Stimulated activated CD4-positive, alpha-beta T cell treated with anti-CD3 and anti-CD28 coated beads, TNF-alpha, amount 100 ng/mL, for 24 hours (primary cell): Measurements from ENCODE around the gene RAI2.

Source experiments
- DNase-seq, 3 experiments: peaks; one replicate each; pipeline ENCODE4 v3.0.0-alpha.2; 2020; ENCODE audit warnings: low read depth in 3 of 3

The RAI2 gene

DNA sequence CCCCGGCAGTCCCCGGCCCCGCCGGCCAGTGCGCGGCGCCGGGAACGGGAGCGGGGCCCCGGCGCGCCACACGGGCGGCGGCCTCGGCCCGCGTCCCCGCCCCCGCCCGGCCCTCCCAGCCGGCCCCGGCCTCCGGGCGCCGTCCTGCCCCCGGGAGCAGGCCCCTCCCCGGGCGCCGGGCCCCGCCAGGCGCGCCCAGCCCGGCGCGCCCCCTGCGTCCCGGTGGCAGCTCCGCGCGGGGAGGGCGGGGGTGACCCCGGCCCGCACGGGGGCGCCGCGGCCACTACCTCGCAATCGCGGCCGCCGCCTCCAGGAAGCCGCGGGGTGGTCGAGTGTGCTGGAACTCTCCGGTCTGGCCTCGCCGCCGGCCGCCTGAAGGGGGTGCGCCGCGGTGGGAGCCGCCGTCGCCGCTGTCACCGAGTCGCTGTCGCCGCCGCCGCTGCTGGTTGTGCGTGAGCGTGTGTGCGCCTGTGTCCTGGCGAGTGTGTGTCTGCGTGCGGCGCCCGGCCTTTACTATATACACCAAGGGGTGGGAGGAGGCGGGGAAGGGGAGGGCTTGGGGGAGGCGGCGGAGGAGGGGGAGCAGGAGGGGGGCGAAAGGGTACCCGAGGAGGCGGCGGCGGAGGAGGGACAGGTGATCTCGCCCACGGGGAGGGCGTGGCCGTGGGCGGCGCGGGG, at the start of gene RAI2:
Gene RAI2 (minus strand): TSS at position 488 of the 678 bp plus-strand sequence. CDS start 59,288 bp downstream, outside the sequence.
- DNase-seq = no peak

DNA sequence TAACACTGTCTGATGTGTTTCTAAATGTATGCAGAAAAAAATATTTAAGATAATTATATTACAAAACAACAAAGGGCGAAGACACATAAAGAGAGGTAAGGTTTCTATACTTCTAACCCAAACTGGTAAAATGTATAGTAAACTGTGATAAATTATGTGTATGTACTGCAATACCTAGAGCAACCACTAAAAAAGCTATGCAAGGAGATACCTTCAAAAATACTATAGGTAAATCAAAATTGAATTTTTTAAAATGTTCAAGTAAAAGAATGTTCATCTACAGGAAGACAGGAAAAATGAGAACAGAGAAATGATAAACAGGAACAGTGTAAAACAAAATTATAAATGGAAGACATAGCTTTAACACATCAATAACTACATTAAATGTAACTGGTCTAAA, 27.3 kb upstream of the RAI2 start:
- no peak for DNase-seq

DNA sequence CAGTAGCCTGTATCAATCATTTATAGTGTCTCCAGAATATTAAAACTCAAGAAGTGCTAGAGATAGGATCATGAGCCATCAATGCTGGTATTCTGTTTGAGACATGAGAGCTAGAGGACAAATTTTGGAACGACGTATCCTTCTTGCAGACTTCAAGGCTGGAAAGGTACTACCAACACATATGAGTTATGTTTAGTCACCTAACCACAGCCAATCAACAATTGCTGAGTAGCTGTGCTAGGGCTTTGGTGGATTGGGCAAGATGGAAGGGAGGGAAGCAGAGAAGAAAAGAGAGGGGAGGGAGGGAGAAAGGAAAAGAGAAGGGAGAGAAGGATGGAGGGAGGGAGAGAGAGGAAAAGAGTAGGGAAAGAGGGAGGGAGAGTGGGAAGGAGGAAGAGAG, 21.6 kb upstream of the RAI2 start:
- DNase-seq = no peak

DNA sequence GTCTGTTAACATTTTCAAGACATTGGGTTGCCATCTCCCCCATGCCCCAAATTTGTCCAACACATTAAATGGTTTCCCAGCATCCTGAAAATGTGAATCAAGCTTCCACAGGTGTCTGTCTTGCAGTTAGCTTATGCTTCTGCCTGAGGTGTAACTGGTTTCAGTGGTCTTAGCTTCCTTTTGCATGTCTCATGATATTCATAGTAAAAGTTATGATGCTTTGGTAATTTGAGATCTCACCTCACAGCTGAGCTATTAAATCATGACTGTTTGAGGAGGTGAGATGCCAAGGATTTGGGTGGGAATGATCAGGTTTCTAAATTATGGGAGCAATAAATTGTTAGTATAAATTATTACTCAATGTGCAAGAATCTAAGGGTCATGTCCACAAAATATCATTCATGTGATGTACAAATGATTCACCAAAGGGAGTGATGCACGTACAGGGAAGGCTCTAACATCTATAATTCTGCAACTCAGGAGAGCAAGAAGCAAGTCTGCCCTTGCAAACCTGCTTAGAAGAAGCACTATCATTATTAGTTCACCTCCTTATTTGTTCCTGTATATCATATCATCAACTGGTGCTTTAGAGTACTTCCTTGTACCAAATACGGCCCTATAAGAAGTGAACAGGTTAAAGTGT, 17.1 kb upstream of the RAI2 start:
- DNase-seq = no peak

DNA sequence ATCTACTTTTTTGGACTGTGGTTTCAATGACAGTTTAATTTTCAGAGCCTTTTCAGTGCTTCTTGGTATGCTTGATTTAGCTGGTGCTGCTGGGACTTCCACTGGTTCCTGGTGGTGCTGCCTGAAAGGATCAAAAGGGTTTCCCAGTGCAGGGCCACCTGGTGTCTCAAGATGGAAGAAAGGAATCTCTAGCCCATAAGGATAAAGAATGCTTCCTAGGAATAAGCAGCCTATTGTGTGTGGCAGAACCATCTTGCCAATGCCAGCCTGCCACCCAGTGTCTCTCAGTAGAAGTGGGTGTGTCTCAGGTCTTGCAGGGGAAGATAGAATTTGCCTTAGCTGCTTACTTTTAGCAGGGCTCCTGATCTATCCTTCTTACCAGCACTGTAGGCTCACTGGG, 15.0 kb upstream of the RAI2 start:
- no peak for DNase-seq

DNA sequence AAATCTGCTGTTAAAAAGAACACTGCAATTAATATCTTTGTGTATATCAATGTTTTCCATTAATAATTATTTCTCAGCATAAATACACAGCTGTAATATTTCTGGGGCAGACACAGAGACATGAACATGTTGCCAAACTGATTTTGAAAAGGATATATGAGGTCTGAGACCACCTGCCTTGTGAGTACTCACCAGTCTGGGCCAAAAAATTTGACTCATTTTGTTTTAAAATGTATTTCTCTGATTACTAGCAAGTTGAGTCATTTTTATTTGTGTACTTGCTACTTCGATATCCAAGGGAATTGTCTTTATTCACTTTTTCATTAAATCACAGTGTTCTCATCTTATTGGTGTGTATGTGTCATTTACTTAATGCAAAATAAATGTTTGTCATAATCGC, 8.5 kb upstream of the RAI2 start:
- no peak for DNase-seq

DNA sequence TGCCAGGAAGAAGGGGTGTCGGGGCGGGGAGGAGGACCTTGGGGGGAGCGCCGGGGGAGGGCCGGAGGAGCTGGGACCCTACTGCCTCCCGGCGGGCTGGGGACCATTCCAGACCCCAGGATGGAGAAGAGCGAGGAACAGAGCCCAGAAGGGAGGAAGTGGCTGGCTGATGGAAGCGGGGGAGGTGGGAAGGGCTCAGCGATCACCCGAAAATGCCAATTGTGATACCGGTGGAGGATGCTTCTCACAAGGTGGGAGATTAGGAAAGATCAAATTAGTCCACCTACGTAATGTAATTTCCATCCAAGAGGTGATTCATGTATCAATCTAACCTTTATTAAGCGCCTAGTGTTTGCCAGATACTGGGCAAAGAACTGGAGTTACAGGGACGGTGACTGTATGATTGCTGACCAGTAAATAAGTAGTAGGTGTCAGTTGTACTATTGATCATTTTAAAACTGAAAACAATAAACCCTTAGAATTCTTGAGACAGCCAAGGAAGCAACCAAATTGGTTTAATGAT, 452 bp upstream of the RAI2 start:
- DNase-seq = no peak

DNA sequence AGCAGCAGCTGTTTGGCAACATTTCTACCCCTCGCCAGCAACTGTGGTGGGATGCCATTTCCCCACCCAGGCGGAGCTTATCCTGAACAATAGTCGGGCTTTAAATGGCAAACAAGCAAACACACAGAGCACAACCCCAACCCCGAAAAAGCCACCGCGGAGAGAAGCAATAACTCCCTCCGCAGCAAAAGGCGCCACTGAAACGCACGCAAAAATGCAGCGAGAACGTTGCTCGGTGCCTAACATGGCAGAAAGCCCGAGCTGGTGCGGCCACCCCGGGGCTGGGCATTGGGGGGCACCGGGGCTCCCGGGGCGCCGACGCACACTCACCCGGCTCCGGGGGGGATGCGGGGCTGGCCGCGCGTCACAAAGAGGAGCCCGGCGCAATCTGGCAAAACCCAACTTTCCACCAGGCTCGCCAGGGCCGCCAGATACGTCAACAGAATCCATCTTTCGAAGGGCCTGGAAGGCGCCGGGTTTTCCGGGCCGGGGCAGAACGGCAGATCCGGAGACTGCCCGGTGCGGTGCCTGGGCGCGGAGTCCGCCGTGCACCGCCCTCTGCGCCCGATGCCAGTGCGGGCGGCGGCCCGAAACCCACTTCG, 818 bp downstream of the RAI2 start:
- DNase-seq = no peak

DNA sequence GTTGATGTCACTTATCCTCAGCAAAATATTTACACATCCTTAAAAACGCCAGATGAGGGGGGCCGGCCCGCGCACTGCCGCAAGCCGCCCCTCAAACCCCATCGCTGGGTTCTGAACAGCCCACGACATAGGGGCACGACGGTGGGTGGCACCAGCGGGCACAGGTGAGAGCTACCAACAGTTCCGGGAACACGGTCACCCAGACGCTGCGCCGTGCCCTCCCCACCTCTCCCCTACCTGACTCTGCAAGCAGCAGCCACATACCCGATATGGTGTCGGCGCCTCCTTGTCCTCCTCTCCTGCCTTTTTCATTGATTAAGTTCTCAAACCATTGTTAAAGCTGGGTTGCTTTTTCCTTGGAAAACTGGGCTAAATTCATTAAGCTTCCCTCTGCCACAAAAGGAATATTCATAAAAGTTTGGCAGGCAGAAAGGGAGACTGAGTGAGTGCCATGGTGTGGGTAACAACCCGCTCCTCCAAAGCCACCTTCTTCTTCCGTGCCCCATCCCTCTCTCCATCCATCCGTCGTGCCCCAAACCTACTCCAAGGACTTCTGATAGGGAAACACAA, 1.4 kb downstream of the RAI2 start:
- DNase-seq = no peak

DNA sequence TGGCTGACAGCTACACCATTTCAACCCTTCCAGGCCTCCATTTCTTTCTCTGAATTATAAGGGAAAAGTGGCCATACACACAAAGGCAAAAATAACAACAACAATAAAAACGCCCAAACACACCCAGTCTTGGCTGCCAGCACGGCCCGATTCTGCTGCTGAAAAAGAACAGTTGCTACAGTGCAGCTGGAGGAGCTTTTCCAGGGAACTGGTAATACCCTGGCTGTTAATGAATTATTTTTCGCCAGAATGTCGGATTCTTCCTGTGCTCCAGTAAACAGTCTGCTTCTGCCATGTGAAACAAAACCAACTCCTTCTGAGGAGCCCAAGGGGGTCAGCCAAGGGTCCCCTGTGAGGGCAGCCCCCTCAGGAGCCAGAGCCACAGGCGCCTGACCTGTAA, 6.6 kb downstream of the RAI2 start:
- DNase-seq = no peak

DNA sequence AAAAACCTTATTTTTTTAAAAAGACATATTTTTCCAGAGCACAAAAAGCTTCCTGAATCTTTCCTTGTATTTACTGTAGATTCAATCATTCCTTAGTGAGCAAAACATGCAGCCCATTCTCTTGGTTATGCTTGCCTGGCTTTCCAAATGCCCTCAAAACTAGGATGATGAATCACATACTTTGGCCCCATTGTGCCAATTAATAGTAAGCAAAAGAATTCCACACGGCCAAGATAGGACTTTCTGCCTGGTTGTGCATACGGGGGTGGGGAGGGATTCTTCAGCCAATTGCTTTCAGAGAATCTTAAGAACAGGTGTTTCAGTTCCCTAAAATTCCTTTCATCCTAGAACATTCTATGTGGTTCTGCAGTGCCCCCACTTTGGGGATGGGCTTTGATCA, 7.0 kb downstream of the RAI2 start:
- no peak for DNase-seq

DNA sequence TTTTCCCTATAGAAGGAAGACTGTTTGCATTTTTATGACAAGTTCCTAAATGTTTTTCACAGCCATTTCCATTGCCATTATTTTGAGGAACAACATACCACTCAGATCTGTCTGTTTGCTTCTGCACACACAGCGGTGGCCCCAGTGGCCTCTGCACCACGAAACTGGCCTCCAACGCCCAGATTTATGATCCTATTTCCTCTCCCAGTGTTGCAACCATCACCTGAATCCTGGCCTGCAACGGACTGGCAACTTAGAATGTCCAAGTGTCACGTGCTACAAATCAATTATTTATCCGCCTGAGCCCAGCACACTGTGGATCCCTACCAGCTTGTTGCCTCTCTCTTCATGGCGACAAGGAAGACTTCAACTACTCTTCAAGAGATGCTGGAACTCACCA, 9.2 kb downstream of the RAI2 start:
- no peak for DNase-seq

DNA sequence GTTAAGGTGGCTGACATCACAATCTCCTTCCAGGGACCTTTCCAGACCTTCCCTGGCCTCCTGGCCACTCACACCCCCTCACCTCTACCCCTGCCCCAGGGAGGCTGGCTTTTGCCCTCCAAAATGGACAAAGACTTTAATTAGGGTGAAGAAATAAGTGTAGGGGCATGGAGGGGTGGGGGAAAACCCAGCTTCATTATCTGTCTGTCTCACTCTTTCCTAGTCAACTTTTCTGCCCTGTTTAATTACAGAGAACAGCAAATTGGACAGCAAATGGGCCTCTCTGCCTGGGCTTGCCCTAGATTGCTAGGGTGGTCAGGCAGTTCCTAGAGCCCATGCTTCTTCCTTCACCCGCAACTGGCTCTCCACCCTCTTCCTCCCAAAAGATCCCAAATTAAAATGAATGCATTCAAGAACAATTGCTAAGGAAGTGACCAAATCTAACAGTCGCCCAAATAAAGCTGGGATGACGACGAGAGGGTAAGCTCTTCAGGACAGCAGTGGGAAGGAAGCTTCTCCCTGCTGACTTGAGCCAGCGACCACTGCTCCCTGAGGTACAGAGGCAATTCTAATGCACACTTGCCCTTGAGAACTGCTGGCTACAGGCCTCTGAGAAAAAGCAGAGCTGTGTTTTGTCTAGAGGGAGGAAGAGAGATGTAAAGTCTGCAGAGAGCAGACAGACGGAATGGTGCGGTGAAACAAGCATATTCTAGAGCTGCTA, 12.4 kb downstream of the RAI2 start:
- no peak for DNase-seq

DNA sequence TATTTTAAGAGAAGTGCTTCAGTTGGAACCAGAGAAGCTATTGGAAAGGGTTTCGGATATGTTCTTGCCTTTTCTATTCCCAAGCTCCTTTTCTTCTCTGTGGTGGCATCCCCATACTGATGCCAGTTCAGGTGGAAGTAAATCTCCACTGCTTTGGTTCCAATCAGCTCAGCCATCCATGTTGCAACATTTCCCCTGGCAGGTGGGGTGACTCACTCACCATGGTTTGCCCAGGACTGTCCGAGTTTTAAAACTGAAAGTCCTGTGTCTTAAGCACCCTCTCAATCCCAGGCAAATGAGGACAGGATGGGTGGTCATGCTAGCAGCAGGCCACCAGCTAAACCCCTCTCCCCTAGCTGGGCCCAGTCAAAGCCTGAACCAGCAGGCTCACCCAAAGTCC, 15.1 kb downstream of the RAI2 start:
- DNase-seq = no peak

DNA sequence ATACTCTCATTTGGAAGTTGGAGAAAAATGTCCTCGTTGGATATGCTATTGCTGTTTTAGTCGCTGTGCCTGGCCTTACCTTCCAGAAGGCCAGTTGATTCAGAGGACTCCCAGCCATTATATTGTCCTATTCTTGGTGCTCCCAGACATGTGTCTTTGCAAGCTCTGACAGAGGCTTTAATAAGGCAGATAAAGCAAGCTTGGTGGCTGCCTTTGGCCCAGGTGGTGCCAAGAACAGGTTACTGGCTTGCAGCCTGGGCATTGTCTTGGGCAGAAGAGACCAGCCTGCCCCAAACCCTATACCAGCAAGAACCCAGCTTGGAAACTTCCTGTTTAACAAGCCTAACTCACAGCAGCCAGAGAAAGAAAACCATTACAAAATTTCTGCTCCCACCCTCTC, 16.9 kb downstream of the RAI2 start:
- DNase-seq = no peak

DNA sequence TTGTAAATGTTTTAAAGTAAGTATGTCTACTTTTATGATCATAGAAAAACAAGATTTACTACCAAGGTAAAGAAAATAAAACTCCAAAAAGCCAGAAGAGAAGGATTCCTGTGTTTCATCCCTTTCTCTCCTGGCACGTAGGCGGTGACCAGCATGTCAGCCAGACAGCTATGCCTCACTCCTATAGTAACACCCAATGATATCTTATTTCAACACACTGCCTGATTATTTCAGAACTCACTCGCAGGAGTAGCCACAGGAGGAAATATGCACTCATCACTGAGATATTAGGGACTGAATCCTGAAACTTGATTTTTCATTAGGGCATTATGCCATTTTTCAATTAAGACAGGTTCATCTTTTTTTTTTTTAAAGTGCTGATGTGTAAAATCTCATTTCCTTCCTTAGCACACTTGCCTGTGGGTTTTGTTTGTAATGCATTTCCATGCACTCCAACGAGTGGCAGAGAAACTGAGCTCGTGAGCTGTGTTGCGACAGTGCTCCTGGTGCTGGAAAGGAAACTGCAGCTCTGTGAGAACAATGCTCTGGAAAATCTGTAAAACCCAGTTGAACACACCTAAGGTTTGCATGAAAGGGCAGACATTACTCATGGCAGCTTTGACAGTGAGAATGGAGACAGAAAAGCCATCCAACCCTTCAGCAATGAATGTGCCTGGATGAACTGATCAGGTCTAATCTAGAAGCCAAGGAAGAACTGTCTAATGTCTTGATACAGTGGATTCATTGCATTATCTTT, 18.2 kb downstream of the RAI2 start:
- DNase-seq = no peak

DNA sequence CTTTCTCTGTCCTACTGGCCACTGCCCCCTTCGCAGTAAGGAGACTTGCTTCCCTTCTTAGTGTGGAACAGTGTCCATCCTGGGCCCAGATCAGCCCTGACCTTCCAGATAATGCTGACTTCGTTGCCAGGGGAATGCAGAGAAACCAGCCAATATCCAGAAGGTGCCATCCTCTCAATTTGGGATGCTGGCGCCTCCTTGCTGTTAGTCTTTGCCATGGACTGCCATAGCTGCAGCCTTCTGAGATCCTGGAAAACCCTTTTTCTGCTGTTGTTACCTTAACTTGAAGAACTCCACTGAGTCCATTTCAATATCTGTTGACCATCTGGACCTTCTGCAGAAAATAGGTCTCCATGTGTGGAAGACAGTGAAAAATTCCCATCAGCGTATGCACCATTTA, 21.8 kb downstream of the RAI2 start:
- DNase-seq = no peak

DNA sequence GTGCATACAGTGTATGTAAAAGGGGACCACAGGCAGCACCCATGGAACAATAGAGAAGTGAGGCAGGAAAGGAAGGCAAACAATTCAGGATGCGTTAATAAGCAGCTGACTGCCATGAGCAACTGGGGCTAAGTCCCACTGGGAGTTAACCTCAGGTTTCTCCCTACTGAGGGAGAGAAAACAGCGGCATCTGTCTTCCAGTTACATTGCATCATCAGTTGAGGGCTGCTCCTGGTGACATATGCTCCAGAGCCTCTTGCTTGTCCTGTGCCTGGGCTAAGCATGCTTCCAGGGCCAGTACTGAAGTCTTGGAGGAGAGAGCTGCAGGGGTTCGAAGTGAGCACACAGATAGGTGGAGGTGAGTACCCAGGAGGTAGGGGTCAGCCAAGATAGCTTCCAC, 24.3 kb downstream of the RAI2 start:
- DNase-seq = no peak

DNA sequence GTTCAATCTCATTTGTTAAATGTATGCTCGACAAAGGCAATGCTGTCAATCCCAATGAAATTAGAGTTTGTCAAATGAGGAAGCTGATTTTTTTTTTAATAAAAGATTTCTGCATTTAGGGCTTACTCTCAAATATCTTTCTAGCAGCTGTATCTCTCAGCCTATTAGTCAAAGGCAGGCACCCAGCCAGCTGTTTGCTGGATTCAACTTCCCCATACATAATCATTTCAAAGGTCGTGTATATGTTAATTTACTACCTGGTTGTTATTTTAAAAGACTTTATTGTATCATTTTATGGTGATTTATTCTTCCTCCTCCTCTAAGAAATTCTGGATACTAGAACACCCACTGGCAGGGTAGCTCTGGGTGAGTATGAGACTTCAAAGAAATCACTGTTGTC, 27.1 kb downstream of the RAI2 start:
- DNase-seq = no peak

DNA sequence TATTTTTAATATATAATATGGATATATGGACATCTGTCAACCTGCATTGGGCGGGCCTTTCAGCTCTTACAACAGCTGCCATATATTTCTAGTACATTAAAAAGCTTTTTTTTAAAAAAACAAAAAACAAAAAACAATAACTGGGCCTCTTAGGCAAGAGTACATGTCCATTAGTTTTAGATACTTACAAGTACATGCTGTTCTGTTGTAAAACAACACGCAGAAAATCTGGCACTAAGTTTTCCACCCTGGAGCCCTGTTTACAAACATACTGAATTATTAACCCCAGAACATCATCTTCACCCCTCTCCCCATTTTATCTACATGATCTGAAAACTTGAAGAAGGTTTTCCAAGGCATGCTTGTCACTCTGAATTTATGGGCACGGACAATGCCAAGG, 29.8 kb downstream of the RAI2 start:
- DNase-seq = no peak

DNA sequence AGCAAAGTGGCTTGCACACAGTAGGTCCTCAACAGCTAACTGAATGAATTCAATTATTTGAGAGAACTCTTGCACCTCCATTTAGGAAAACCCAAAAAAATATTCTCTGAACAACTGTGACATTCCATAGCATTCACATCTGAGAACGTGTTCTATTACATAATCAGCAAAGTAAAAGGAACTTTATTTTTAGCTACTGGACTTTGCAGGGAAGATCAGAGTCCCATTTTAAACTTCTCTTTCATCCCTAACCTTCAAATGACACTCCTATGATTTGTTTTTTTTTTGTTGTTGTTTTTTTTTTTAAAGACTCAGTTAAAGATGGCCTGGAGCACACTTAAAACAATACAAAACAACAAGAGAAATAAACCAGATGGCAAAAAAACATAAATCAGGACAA, 30.9 kb downstream of the RAI2 start:
- DNase-seq = no peak

DNA sequence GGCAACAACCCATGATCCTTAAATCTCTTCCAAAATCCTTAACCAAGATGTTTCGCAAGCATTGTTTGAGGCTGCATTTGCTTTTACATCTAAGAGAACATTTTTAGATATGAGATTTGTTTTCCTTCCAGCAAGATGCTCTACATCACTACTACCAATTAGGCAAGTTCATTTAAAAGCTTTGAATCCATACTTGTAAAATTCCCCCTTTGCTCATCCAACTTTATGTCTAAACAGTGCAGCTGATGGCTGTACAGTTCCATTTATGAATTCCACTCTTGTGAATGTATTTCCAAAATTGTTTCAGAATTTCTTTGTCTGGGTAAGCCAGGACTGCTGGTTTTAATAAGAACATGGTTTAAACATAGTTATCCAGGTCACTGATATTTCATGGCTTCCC, 31.5 kb downstream of the RAI2 start:
- no peak for DNase-seq
